ENCODE measurements around the gene TMEM134.

GRCh38 chr11:67453816-67454732 is 15.0 kb downstream of the TMEM134 start:
- TF ChIP-seq CTCF (conservative IDR thresholded peaks at IDR 0.05; ENCODE audit: low read depth, low read length) = no peak
- no peak for TF ChIP-seq EZH2 (IDR thresholded peaks at IDR 0.05; ENCODE audit: borderline replicate concordance, low read depth, low read length, poor library complexity, severe bottlenecking)

Measured in A673 (cell line).